Measurements from ENCODE around the gene ABTB1. TPM values are rescaled to one million over a fixed set of nuclear protein-coding genes. Genes with fewer than 3 reads are reported as not detected.
"Not testable (repeated sequence)": the region's sequence is repeated elsewhere in the genome, so short reads cannot be mapped to it uniquely, and the experiment has no call there.

Gene ABTB1
- polyA plus RNA-seq, 4 donors = 17.7 to 29.1 (median 21.7) TPM

DNA sequence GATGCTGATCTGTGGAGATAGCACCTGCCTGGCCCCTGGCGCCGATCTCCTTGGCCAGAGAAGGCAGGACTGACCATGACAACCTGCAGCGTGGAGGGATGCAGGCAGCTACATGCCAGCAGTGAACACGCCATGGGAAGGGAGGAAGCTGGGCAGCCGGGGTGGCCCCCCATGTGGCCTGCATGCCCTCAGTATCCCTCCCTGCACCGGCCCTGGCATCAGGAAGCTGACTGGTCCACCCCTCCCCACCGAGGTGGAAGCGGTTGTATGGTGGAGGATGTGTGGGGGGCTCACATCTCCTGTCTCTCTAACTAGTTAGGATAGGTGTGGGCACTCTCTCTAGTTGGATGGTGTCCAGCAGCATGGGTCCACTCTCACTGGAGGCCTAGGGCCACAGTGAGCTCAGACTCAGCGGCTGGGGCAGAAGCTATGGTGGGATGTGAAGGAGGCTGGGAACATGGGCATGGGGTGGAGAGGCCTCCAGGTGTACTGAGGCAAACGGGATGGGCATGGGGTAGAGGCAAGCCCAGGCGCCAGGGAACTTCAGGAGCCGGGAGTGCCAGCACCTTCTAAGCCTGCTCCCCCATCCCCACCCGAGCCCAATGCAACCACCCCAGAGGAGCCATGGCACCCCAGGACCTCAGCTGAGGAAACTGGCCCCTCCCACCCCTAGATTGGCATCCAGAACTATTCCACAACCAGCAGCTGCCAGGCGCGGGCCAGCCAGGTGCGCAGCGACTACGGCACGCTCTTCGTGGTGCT lies 1.8 kb upstream of the ABTB1 start:
- no peak for DNase-seq (ENCODE audit: low read depth in 4 of 4, low spot score in 3 of 4)

DNA sequence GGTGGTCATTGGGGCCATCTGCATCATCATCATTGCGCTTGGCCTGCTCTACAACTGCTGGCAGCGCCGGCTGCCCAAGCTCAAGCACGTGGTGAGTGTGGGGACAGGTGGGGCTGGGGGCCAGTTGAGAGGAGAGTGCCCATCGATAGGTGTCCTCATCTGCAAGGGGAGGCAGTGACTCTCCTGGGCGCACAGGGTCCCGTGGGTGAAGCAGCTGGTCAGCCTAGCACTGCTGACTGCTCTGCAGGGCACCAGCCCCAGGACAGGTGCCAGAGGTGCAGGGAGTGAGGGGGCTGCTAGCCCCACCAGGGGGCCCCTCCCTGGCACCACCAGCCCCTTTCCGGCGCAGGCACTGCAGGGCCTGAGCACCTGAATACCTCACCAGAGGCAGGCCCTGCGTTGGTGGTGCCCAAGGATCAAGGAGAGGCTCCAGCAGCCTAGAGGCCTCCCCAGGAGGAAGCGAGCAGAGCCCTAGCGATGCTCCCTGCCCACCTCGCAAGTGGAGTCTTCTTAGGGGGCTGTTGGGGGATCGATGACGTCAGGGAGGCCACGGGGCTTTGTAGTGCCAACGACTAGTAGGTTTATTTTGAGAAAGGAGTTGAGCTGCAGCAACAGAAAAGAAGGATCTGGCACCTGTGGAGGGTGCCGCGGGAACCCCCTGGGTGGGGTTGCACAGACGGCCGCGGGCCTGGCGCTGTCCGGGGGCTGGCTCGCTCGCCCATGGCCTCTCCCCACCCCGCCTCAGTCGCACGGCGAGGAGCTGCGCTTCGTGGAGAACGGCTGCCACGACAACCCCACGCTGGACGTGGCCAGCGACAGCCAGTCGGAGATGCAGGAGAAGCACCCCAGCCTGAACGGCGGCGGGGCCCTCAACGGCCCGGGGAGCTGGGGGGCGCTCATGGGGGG lies 976 bp upstream of the ABTB1 start:
- DNase-seq (ENCODE audit: low read depth in 4 of 4, low spot score in 3 of 4) = no peak

DNA sequence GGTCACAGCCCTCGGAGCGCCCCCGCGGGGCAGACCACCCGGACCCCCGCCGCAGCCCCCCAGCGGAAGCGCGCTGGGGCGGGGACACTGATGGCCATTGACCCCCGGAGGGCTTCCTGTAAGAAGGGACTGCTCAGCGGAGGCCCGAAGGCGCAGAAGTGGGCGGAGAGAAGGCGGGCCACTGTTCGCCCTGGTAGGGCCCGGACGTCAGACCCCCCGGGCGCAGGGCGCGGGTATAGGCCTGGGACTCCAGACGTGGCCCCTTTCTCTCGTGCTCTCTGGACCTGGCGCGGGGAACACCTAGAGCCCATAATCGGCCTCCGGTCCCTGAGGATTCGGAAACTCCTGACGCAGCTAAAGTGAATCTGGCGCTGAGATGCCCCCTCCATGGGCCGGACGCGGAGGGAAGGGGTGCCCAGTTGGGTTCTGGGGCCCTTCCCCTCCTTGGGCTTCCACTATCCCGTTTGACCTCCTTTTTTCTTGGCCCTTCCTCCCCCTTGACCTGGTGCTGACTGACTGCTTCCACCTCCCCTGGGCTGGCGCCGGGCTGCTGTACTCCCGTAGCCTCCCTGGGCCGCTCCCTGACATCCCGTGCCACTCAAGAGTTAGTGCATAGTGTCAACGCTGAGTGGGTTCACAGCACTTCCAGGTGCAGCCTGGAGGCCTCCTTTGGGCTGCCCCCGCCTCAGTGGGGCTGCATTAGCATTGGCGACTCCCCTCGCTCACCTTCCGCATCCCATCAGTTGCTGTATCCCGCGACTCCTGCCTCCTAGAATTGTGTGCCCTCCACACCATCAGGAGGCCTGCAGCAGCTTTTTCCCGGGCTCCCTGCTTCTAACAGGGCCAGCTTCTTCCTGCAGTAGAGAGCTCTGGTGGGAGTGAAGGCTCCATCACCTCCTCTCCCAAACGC lies 694 bp downstream of the ABTB1 start:
- DNase-seq (ENCODE audit: low read depth in 4 of 4, low spot score in 3 of 4) = no peak

DNA sequence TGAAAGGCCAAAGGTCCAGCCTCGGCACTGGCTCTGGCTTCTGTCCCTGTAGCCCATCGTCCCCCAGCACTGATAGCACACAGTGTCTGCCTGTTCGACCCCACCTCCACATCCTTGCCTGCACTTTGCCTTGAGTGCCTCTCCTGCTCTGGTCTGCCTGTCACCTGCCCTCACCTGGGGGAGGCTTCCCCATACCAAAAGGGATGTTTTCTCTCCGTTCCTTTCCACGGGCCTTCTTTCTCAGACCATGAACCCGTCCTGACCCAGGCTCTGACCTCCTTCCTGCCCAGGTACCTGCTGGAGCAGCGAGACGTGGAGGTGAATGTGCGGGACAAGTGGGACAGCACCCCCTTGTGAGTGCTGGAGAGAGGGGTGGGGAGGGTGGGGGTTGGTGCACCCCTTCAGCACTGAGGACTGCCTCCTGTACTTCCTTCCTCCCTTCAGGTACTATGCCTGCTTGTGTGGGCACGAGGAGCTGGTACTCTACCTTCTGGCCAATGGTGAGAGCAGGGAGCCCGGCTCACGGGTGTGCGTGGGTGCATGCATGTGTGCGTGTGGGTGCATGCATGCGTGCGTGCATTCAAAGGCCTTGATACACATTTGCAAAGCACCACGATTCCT lies 1.5 kb downstream of the ABTB1 start:
- DNase-seq (ENCODE audit: low read depth in 4 of 4, low spot score in 3 of 4) = no peak

DNA sequence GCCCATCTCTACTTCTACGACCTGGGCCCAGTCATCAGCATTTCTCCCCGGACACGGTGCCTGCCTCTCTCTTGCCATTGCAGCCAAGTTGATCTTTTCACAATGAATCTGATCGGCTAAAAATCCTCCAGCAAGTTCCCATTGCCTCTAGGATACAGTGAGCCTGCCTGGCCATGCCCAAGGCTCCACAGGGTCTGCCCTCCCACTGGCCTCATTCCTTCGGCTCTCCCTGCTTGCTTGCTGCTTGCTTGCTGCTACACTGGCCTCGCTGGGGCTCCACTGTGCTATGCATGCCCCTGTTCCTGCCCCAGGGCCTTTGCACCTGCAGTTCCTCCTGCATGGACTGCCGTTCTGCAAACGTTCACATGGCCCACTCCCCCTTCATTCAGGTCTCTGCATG lies 2.0 kb downstream of the ABTB1 start:
- no peak for DNase-seq (ENCODE audit: low read depth in 4 of 4, low spot score in 3 of 4)

DNA sequence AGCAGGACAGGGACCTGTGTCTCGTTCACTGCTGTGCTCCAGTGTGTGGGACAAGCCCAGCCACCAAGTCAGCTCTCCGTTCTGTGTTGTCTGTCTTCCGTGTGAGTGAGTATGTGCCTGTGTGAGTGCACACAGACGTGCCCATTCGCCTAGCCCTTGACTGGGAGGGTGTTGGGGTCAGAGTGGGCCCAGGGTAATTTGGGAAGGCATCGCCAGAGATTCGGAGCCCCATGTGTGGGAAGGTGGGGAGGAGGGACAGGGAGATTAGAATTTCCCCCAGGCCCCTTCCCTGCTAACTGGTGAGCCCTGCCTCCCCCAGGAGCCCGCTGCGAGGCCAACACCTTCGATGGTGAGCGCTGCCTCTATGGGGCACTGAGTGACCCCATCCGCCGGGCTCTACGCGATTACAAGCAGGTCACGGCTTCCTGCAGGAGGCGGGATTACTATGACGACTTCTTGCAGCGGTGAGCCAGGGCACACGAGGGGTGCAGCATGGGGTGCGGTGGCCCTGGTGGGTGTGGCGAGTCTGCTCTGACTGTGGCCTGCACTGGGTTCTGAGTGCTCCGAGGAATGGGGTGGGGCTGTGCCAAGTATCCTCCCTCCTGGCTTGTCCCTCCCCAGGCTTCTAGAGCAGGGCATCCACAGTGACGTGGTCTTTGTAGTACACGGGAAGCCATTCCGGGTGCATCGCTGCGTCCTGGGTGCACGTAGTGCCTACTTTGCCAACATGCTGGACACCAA lies 3.1 kb downstream of the ABTB1 start:
- no peak for DNase-seq (ENCODE audit: low read depth in 4 of 4, low spot score in 3 of 4)

DNA sequence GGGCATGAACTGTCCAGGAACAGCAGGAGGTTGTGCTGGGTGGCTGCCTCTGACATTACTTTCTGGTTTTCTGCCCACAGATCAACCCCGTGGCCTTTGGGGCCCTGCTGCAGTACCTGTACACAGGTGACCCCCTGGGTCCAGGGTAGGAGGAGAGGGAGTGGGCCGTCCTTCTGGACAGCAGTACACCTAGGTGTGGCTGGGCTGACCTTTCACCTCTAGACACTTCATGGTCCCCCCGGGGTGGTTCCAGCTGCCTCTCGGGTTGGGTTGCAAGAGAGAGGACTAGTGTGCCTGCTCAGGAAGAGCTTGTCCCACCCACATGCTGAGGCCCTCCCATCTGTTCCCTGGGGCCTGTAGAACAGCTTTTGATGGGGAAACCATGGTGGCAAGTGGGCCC lies 3.7 kb downstream of the ABTB1 start:
- no peak for DNase-seq (ENCODE audit: low read depth in 4 of 4, low spot score in 3 of 4)

DNA sequence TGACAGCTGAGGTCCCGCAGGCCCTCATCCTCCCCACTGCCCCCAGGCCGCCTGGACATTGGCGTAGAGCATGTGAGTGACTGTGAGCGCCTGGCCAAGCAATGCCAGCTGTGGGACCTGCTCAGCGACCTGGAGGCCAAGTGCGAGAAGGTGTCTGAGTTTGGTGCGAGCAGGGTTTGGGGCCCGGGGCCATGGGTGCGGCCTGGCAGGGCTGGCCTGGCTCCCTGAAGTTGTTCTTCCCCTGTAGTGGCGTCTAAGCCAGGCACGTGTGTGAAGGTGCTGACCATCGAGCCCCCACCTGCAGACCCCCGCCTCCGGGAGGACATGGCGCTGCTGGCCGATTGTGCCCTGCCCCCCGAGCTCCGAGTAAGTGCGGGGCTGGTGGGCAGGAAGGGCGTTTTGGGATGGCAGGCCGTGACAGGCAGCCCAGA lies 4.2 kb downstream of the ABTB1 start:
- DNase-seq (ENCODE audit: low read depth in 4 of 4, low spot score in 3 of 4) = no peak

DNA sequence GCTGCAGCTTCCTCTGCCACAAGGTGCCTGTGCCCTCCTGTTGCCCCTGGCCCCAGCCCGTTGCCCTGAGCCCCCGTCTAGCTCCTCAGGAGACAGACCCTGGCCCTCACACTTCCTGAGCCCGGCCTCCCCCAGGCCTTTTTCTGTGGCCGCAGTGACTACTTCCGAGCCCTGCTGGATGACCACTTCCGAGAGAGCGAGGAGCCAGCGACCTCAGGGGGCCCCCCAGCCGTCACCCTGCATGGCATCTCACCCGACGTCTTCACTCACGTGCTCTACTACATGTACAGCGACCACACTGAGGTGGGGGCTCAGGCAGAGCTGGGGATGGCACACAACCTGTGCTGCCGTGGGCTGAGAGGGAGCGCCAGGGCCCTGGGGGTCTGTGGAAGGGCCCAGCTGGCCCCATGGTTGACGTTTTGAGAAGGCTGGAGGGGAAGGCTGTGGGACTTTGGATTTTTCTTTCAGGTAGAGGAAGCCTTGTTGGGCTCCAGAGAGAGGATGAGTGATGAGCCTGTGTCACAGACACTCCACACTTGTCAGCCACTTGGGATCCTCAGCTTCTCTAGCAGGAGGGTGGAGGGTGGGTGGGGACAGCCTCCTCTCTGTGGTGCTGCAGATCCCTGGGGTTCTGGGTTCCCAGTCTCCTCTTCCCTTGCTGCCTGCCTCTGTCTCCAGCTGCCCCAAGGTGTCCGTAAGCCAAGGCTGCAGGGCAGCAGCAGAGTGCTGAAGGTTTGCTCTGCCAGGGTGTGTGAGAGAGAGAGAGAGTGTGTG lies 5.0 kb downstream of the ABTB1 start:
- DNase-seq (ENCODE audit: low read depth in 4 of 4, low spot score in 3 of 4) = no peak

DNA sequence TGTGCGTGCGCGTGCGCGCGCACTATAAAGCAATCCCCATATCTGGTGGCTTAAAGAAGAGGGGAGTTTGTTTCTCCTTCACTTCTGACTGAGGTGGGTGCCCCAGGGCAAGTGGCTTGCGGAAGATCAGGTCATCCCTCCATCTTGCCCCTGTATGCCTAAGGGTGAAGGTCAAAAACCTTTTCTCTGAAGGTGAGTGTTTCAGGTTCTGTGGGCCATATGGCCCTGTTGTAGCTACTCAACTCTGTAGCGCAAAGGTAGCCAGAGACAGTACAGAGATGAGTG lies 5.5 kb downstream of the ABTB1 start:
- DNase-seq (ENCODE audit: low read depth in 4 of 4, low spot score in 3 of 4) = no peak

DNA sequence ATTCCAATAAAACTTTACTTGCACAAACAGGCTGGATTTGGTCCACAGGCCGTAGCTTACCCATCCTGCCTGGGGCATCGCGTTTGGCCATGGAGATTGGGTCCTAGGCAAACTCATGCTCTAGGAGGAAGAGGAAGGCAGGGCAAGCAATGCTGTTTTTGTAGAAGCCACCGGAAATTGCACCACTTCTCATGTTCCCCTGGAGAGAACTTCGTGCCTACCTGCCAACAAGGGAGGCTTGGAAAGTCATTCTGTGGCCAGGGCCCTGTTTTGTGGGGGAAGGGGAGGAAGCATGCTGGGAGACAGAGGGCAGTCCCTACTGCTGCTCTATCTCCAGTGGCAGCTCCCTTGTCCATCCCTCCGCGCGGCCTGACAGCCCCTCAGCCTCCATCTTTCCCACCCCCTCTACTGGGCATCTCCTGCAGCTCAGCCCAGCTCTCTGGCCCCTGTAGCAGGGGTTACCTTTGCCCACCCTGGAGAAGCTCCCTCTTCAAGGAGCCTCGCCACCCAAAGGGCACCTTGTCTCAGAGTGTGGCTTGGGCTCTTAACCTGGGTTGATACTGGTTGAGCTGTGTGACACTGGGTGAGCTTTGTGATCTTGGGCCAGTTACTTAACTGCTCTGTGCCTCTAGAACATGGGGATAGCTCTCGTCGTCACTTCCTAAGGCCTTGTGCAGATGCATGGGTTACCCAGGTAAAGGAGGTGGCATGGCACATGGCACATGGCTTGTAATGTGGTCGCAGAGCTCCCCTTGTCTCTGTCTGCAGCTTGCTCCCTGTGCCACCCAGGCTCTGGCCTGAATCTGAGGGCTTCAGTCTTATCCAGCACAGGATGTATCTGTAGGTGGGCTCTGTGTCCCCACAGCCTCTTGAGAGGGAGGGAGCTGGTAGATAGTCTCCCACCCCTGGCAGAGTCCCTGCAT lies 6.1 kb downstream of the ABTB1 start:
- DNase-seq (ENCODE audit: low read depth in 4 of 4, low spot score in 3 of 4) = no peak

DNA sequence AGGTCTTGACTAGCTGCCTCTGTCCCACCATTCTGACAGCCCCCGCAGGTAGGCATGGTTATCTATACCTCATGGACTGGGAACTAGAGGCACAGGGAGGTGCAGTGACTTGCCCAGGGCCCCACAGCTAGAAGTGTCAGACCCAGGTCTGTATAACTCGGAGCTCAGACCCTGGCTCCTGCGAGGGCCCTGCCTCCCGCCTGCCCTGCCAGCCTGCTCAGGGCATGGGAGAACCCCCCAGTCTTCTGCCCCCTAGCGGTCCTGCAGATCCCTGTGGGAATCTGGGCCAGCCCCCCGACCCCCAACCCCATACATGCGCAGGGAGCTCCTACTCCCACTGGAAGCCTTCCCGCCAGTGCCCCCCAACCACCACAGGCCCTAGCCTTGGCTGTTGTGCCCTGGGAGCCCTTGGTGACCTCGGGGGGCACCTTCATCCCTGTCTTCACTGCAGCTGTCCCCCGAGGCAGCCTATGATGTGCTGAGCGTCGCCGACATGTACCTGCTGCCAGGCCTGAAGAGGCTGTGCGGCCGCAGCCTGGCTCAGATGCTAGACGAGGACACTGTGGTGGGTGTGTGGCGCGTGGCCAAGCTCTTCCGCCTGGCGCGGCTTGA lies 6.9 kb downstream of the ABTB1 start:
- DNase-seq (ENCODE audit: low read depth in 4 of 4, low spot score in 3 of 4) = no peak

DNA sequence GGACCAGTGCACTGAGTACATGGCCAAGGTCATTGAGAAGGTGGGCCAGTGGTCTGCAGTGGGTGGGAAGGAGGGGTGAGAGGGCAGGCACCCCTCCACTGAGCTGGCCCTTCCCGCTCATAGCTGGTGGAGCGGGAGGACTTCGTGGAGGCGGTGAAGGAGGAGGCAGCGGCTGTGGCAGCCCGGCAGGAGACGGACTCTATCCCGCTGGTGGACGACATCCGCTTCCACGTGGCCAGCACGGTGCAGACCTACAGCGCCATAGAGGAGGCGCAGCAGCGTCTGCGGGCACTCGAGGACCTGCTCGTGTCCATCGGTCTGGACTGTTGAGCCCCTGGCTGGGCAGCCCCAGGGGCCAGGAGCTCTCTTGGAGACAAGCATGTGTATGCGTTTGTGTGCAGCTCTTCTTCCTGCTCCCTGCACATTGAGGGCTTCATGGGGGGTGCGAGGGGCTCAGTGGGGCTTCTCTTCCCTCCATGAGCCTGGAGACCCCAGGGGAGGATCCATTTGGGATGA lies 7.5 kb downstream of the ABTB1 start:
- no peak for DNase-seq (ENCODE audit: low read depth in 4 of 4, low spot score in 3 of 4)

DNA sequence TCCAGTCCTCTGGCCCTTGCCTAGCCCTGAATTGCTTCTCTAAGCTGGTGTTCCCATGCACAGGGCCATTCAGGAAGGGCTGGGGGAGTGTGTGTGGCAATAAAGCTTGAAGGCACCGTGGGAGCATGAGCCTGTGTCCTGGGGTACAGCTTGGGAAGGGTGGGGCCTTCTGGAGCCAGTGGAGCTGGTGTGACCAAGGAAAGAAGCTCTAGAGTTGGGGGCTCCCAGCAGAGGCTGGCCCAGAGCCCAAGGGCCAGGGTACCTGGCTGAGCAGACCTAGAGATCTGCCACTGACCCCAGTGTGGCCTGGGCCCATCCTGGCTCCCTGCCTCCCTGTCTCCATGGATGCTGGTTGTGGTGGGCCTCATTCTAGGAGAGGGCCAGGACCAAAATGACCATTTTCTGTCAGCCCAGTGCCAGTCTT lies 8.1 kb downstream of the ABTB1 start:
- DNase-seq (ENCODE audit: low read depth in 4 of 4, low spot score in 3 of 4) = no peak

DNA sequence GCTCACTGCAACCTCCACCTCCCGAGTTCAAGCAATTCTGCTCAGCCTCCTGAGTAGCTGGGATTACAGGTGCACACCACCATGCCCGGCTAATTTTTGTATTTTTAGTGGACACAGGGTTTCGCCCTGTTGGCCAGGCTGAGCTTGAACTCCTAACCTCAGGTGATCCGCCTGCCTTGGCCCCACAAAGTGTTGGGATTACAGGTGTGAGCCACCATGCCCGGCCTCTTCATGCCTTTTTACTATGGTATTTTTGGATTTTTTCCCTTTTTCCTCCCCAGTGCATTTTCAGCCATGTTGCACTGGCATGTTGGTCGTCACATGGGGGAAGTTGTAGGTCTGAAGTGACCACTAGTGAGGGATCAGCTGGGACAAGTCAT lies 9.4 kb downstream of the ABTB1 start:
- not testable (repeated sequence) for DNase-seq (ENCODE audit: low read depth in 4 of 4, low spot score in 3 of 4)

DNA sequence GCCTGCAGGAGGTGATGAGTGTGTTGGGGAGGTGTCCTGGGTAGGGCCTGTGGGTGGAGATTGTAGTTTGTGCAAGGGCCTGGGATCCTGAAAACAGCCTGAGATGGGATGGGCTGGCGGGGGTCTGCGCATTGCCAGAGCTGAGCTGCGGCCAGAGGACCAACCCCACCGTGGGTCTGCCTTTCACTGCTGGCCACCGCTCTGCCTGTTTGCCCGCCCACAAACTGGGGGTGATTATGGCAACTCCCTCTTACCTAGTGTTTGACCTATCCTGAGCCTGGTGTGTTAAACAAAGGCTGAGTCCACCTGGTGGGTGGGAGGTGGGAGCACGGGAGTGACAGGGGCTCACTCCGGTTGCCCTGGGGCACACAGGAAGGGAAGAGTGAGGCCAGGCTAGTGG lies 9.8 kb downstream of the ABTB1 start:
- DNase-seq (ENCODE audit: low read depth in 4 of 4, low spot score in 3 of 4) = no peak

DNA sequence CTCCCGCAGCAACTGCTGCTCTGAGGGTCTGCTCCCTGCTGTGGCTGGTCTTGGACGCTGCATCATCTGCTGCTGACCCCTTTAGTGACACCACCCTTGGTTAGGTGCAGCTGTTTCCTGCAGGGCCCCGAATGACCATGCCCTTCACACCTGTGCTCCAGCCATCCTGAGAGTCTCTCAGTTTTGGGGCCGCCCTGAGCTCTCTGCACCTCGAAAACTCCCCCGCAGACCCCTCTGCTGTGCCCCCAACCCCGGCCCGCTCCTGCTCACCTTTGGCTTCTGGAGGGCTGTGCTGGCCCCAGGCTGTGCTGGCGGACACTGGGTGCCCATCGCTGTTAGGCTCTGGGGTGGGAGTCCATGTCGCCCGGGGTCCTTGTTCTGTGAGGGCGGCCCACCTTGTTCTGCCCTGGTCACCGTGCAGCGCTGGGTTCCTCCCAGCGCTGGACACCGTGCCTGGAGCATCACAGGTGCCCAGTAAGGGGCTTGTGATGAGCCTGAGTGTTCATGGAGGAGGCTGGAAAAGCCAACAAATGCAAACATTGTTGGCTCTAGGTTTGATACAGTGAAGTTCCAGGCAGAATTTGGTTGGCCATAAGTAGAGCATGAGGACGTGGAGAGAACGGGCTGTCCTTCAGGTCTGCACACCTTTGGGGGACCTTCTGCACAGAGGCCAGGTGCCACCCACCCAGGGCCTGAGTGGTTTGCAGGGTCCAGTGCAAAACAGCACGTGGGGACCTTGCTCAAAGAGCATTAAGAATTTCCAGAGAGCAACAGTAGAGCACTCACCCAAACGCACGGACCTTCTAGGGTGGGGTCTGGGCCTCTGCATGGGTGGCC lies 12.3 kb downstream of the ABTB1 start:
- DNase-seq (ENCODE audit: low read depth in 4 of 4, low spot score in 3 of 4) = no peak
